Thyroid gland (tissue), 4 donors: ENCODE data around the gene AGBL5.

Experiments used
- POLR2A ChIP-seq, 2 donors: fragments of 450-650 bp; IDR thresholded peaks; one replicate each; pipeline ENCODE4 v1.6.1; 2017; ENCODE audit warnings: antibody characterized with exemption in 2 of 2, mild to moderate bottlenecking in 2 of 2, moderate library complexity in 1 of 2
- TF ChIP-seq, protein P1 (sequence below), 6 experiments: fragments of 200-600 bp in 3 of 6; fragments of 450-650 bp in 3 of 6; sonication (generic) in 3 of 6; IDR thresholded peaks; one replicate each; pipeline ENCODE4 v1.5.1; 2016 to 2019; ENCODE audit warnings: antibody characterized with exemption in 6 of 6, mild to moderate bottlenecking in 2 of 6, inconsistent platforms in 1 of 6, moderate library complexity in 1 of 6

DNA sequence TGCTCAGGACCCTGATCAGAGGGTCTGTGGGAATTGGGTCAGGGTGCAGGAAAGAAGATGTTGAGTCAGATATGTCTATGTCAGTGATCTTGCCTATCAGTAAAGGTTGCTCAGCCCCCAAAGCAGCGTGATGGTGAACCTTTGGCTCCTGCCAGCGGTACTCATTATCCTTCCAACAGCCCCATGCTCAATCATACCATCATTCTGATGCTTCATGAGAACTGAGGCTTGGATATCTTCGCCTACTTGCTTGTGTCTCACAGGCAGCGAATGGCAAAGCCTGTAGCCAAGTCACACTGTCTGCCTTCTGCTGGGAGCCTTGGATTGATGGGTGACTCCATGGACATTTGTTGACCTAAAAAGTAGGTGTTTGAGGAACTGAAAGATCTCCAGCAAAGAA is 37.7 kb upstream of the AGBL5 start:
- no peak for TF ChIP-seq POLR2A (IDR thresholded peaks at IDR 0.05)
- TF ChIP-seq, protein P1, sequence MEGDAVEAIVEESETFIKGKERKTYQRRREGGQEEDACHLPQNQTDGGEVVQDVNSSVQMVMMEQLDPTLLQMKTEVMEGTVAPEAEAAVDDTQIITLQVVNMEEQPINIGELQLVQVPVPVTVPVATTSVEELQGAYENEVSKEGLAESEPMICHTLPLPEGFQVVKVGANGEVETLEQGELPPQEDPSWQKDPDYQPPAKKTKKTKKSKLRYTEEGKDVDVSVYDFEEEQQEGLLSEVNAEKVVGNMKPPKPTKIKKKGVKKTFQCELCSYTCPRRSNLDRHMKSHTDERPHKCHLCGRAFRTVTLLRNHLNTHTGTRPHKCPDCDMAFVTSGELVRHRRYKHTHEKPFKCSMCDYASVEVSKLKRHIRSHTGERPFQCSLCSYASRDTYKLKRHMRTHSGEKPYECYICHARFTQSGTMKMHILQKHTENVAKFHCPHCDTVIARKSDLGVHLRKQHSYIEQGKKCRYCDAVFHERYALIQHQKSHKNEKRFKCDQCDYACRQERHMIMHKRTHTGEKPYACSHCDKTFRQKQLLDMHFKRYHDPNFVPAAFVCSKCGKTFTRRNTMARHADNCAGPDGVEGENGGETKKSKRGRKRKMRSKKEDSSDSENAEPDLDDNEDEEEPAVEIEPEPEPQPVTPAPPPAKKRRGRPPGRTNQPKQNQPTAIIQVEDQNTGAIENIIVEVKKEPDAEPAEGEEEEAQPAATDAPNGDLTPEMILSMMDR (IDR thresholded peaks at IDR 0.05), result no peak
